GM23248 (cell line): ENCODE results near the gene STARD8. TPM values are rescaled to one million over a fixed set of nuclear protein-coding genes. Genes with fewer than 3 reads are reported as not detected.
A peak's percentile ranks its signal among the peaks of the same experiment; 100 is the strongest.

Experiments
- DNase-seq: peaks from one replicate; pipeline ENCODE4 v3.0.0-alpha.2; 2015
- H2AFZ ChIP-seq: fragments of 200-600 bp; sonication (generic); 2 replicates; pipeline ENCODE4 v1.6.1; 2016; ENCODE audit warnings: antibody characterized with exemption
- H3F3A ChIP-seq: fragments of 200-600 bp; sonication (generic); 2 replicates; pipeline ENCODE4 v1.6.1; 2016; ENCODE audit warnings: mild to moderate bottlenecking, antibody characterized with exemption, mixed run types; ENCODE audit not compliant: insufficient read depth
- H3K27ac ChIP-seq: fragments of 200-600 bp; sonication (generic); 2 replicates; pipeline ENCODE4 v1.5.1; 2016; ENCODE audit warnings: mild to moderate bottlenecking
- H3K27me3 ChIP-seq: fragments of 200-600 bp; sonication (generic); replicated peaks from 2 replicates; pipeline ENCODE4 v1.6.1; 2016; ENCODE audit warnings: mild to moderate bottlenecking; ENCODE audit not compliant: insufficient read depth
- H3K36me3 ChIP-seq: fragments of 200-600 bp; sonication (generic); 2 replicates; pipeline ENCODE4 v1.6.1; 2016; ENCODE audit warnings: low read depth, mild to moderate bottlenecking
- H3K4me1 ChIP-seq: fragments of 200-600 bp; sonication (generic); 2 replicates; pipeline ENCODE4 v1.6.1; 2016; ENCODE audit warnings: mild to moderate bottlenecking; ENCODE audit not compliant: insufficient read depth
- H3K4me2 ChIP-seq: fragments of 200-600 bp; sonication (generic); one replicate; pipeline ENCODE4 v1.6.1; 2016; ENCODE audit warnings: mild to moderate bottlenecking; ENCODE audit not compliant: unreplicated experiment
- H3K4me3 ChIP-seq: fragments of 200-600 bp; sonication (generic); 2 replicates; pipeline ENCODE4 v1.5.1; 2016; ENCODE audit warnings: mild to moderate bottlenecking
- H3K79me2 ChIP-seq: fragments of 200-600 bp; sonication (generic); 2 replicates; pipeline ENCODE4 v1.6.1; 2016; ENCODE audit warnings: mild to moderate bottlenecking; ENCODE audit not compliant: insufficient read depth
- H3K9ac ChIP-seq: fragments of 200-600 bp; sonication (generic); 2 replicates; pipeline ENCODE4 v1.6.1; 2016; ENCODE audit warnings: mild to moderate bottlenecking
- H3K9me2 ChIP-seq: fragments of 200-600 bp; sonication (generic); 2 replicates; pipeline ENCODE4 v1.6.1; 2016; ENCODE audit warnings: mixed run types, mild to moderate bottlenecking, moderate library complexity; ENCODE audit not compliant: insufficient read depth
- H3K9me3 ChIP-seq: fragments of 200-600 bp; sonication (generic); one replicate; pipeline ENCODE4 v1.6.1; 2017; ENCODE audit warnings: low read depth
- H4K20me1 ChIP-seq: fragments of 200-600 bp; sonication (generic); 2 replicates; pipeline ENCODE4 v1.6.0; 2016; ENCODE audit not compliant: insufficient read depth
- EZH2 ChIP-seq: fragments of 200-600 bp; sonication (generic); IDR thresholded peaks from 2 replicates; pipeline ENCODE4 v1.6.1; 2018; ENCODE audit warnings: antibody characterized with exemption, mild to moderate bottlenecking; ENCODE audit not compliant: insufficient read depth, poor library complexity, severe bottlenecking
- EZH2phosphoT487 ChIP-seq: fragments of 200-600 bp; sonication (generic); IDR thresholded peaks from 2 replicates; pipeline ENCODE4 v1.6.1; 2018; ENCODE audit warnings: antibody characterized with exemption, moderate library complexity, mild to moderate bottlenecking, low read depth; ENCODE audit not compliant: insufficient read depth
- WGBS, 2 experiments: methylation state at CpG; one replicate each; pipeline ENCODE4 v1.1.6; 2015 to 2017; ENCODE audit warnings: low lambda C conversion rate in 2 of 2, low coverage in 1 of 2; ENCODE audit errors: missing lambda C conversion rate in 2 of 2; 5-methylcytosine and 5-hydroxymethylcytosine counted together
- in situ Hi-C: fragments of 300-500 bp; cut with MboI; formaldehyde crosslinking; loops from 2 replicates; pipeline ENCODE4 v1.15.0; 2020
- polyA plus RNA-seq: library from polyadenylated mRNA; unstranded; fragments of >200 nt; fragmentation: Nextera tagmentation; extraction: Ambion mirVana; gene quantifications from 2 replicates; pipeline ENCODE4 v1.2.1, GENCODE V29; 2016
- total RNA-seq: library from RNA; depleted of rRNA; stranded (reverse); fragments of >200 nt; shearing (Covaris generic); gene quantifications from 2 replicates; pipeline ENCODE4 v1.2.3, GENCODE V29; 2014

Gene STARD8
- total and polyA plus RNA-seq, 2 experiments from 2014 or later, result 0.69 to 2.4 TPM

- Histone ChIP-seq H3K9ac (no peak overlapping the region), H3K9me3 (no peaks in the 10 kb centered on the region), H3K4me2 (no peak overlapping the region), H3K4me3 (no peak overlapping the region), H3K79me2 (no peaks in the 10 kb centered on the region), H3K36me3 (no peaks in the 10 kb centered on the region), H3F3A (no peaks in the 10 kb centered on the region), H3K9me2 (no peaks in the 10 kb centered on the region), H4K20me1 (no peaks in the 10 kb centered on the region), H3K27ac (no peak overlapping the region), H3K27me3 (no peaks in the 10 kb centered on the region), H2AFZ (no peak overlapping the region), H3K4me1 (no peaks in the 10 kb centered on the region)
- in situ Hi-C loops, result no loop called here
- no peak for TF ChIP-seq EZH2phosphoT487
- TF ChIP-seq EZH2, result no peak
- WGBS, 2 experiments, result 50% methylated on average over 2 of the region's 2 CpGs
- peak; percentile 22 for DNase-seq
Measured at GRCh38 chrX:68634649-68635227, 12.7 kb upstream of the STARD8 start.

DNA sequence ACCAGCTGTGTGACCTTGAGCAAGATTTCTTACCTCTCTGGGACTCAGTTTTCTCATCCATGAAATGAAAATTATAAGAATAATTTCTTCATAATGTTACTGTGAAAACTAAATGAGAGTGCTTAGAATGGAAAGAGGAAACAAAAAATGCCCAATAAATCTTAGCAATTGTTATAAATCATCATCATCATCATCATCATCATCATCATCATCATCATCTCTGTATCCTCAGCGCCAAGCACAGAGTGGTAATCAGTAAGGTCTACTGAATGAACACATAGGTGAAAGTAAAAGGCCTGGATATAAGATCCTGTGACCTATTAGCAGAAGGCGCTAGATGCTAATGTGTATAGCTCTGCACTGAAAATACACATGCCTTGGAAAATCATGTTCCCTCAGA is 6.8 kb upstream of the STARD8 start:
- TF ChIP-seq EZH2 (no peak), EZH2phosphoT487 (no peak)
- Histone ChIP-seq H3K9me3 (no peaks in the 10 kb centered on the region), H3K27ac (no peak overlapping the region), H2AFZ (no peak overlapping the region), H3K4me2 (no peak overlapping the region), H3K4me3 (no peak overlapping the region), H3K79me2 (no peaks in the 10 kb centered on the region), H3K9me2 (no peaks in the 10 kb centered on the region), H3K9ac (no peak overlapping the region), H3F3A (no peaks in the 10 kb centered on the region), H3K27me3 (no peaks in the 10 kb centered on the region), H3K4me1 (no peaks in the 10 kb centered on the region), H4K20me1 (no peaks in the 10 kb centered on the region), H3K36me3 (no peaks in the 10 kb centered on the region)
- WGBS, 2 experiments, result 83 to 96% methylated on average over 2 of the region's 2 CpGs
- DNase-seq, result no peak
- in situ Hi-C loops, result no loop called here

DNA sequence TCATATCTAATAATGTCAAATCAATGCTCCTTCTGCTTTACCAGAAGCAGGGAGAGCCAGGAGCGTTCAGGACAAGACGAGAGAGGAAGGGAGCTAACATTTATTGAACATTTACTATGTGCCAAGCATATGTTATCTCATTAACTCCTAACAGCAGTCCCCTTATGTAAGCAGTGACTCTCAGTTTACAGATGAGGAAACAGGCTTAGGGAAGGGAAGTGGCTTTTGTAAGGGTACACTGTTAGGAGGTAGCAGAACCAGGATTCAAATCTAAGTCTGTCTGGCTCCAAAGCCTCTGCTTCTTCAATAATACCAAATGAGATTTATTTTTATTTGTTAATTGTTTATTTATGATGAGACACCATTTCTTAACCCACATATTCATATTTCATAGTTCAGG is 2.6 kb upstream of the STARD8 start:
- Histone ChIP-seq H3K36me3 (no peaks in the 10 kb centered on the region), H3K4me3 (no peak overlapping the region), H3K9me3 (no peaks in the 10 kb centered on the region), H3K79me2 (no peaks in the 10 kb centered on the region), H3K27ac (no peak overlapping the region), H3K4me1 (no peaks in the 10 kb centered on the region), H2AFZ (no peak overlapping the region), H3K4me2 (no peak overlapping the region), H3K9me2 (no peaks in the 10 kb centered on the region), H3K27me3 (no peaks in the 10 kb centered on the region), H3F3A (no peaks in the 10 kb centered on the region), H4K20me1 (no peaks in the 10 kb centered on the region), H3K9ac (no peak overlapping the region)
- TF ChIP-seq EZH2, result no peak
- no peak for DNase-seq
- WGBS, 2 experiments, result 91 to 96% methylated on average over 2 of the region's 2 CpGs
- in situ Hi-C loops, result no loop called here

DNA sequence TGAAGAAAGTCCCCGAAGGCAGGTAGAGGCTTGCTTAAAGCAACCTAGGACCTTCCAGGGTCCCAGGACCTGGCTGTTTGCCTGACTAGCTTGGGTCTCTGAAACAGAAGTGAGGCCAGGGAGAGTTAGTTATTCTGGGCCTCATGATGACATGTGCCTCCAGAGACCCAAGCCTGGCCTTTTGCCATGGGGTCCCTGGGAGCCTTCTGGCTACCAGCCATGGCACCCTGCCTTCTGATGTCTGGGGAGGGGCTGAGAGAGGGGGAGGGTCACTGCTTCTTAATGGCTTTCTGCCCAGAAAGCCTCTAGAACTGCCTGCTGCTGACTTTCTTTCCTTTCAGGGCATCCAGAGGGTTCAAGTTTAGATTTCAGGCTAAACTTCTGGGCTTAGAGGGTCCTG is 1.0 kb upstream of the STARD8 start:
- H2AFZ ChIP-seq, result no peak overlapping the region
- H3K9me2 ChIP-seq, result no peaks in the 10 kb centered on the region
- H3K27me3 ChIP-seq, result no peaks in the 10 kb centered on the region
- no peak for TF ChIP-seq EZH2
- 89 to 100% methylated on average over 1 of the region's 1 CpG for WGBS, 2 experiments
- H3K9me3 ChIP-seq, result no peaks in the 10 kb centered on the region
- no peaks in the 10 kb centered on the region for H4K20me1 ChIP-seq
- DNase-seq, result no peak
- in situ Hi-C loops, result no loop called here
- no peaks in the 10 kb centered on the region for H3K79me2 ChIP-seq
- no peak overlapping the region for H3K4me3 ChIP-seq
- H3K36me3 ChIP-seq, result no peaks in the 10 kb centered on the region
- H3K4me2 ChIP-seq, result no peak overlapping the region
- H3K9ac ChIP-seq, result no peak overlapping the region
- H3K27ac ChIP-seq, result no peak overlapping the region
- no peaks in the 10 kb centered on the region for H3F3A ChIP-seq
- H3K4me1 ChIP-seq, result no peaks in the 10 kb centered on the region

- H3K9ac ChIP-seq, result no peak overlapping the region
- 69 to 70% methylated on average over 3 to 5 of the region's 5 CpGs for WGBS, 2 experiments
- H3K9me3 ChIP-seq, result no peaks in the 10 kb centered on the region
- no peak overlapping the region for H3K4me2 ChIP-seq
- no peaks in the 10 kb centered on the region for H4K20me1 ChIP-seq
- H3K36me3 ChIP-seq, result no peaks in the 10 kb centered on the region
- peak; percentile 18 for DNase-seq
- no peak overlapping the region for H3K27ac ChIP-seq
- in situ Hi-C loops, result no loop called here
- H3F3A ChIP-seq, result no peaks in the 10 kb centered on the region
- H3K4me3 ChIP-seq, result no peak overlapping the region
- H3K79me2 ChIP-seq, result no peaks in the 10 kb centered on the region
- no peak overlapping the region for H2AFZ ChIP-seq
- no peaks in the 10 kb centered on the region for H3K4me1 ChIP-seq
- TF ChIP-seq EZH2phosphoT487, result no peak
- no peak for TF ChIP-seq EZH2
- H3K27me3 ChIP-seq, result no peaks in the 10 kb centered on the region
- H3K9me2 ChIP-seq, result no peaks in the 10 kb centered on the region
Measured at GRCh38 chrX:68648960-68649359, 1.5 kb downstream of the STARD8 start.
